OCI-LY1 (cell line): ENCODE measurements around the gene GIPC3.

Experiments
- H2AFZ ChIP-seq: fragments of 200-600 bp; sonication (generic), shearing (Covaris generic); 2 replicates; pipeline ENCODE4 v1.6.0; 2014; ENCODE audit warnings: antibody characterized with exemption, mild to moderate bottlenecking, low read length
- H3F3A ChIP-seq: fragments of 200-600 bp; sonication (generic), shearing (Covaris generic); 2 replicates; pipeline ENCODE4 v1.6.0; 2014; ENCODE audit warnings: mild to moderate bottlenecking, antibody characterized with exemption, low read length, moderate library complexity; ENCODE audit not compliant: insufficient read depth
- H3K27ac ChIP-seq: fragments of 200-600 bp; sonication (generic); 2 replicates; pipeline ENCODE4 v1.5.1; 2014; ENCODE audit warnings: low read length, mixed run types, mild to moderate bottlenecking, low read depth; ENCODE audit not compliant: poor library complexity, severe bottlenecking
- H3K27me3 ChIP-seq: fragments of 200-600 bp; sonication (generic); 2 replicates; pipeline ENCODE4 v1.6.0; 2014; ENCODE audit warnings: antibody characterized with exemption, mild to moderate bottlenecking, low read length, moderate library complexity; ENCODE audit not compliant: insufficient read depth
- H3K36me3 ChIP-seq: fragments of 200-600 bp; sonication (generic); 2 replicates; pipeline ENCODE4 v1.6.1; 2014; ENCODE audit warnings: mild to moderate bottlenecking, antibody characterized with exemption, low read length, moderate library complexity, mixed read lengths; ENCODE audit not compliant: insufficient read depth
- H3K4me1 ChIP-seq: fragments of 200-600 bp; sonication (generic); 2 replicates; pipeline ENCODE4 v1.5.1; 2014; ENCODE audit warnings: mild to moderate bottlenecking, low read length, moderate library complexity; ENCODE audit not compliant: insufficient read depth, severe bottlenecking
- H3K4me2 ChIP-seq: fragments of 200-600 bp; sonication (generic), shearing (Covaris generic); 2 replicates; pipeline ENCODE4 v1.6.1; 2014; ENCODE audit warnings: low read length
- H3K4me3 ChIP-seq: fragments of 200-600 bp; sonication (generic); 2 replicates; pipeline ENCODE4 v1.5.1; 2014; ENCODE audit warnings: low read length, low read depth, mild to moderate bottlenecking, mixed read lengths; ENCODE audit not compliant: poor library complexity, severe bottlenecking
- H3K79me2 ChIP-seq: fragments of 200-600 bp; shearing (Covaris generic); 2 replicates; pipeline ENCODE4 v1.6.1; 2016; ENCODE audit warnings: mixed run types, low read length, mixed read lengths; ENCODE audit not compliant: insufficient read depth
- H3K9ac ChIP-seq: fragments of 200-600 bp; sonication (generic), shearing (Covaris generic); 2 replicates; pipeline ENCODE4 v1.6.1; 2014; ENCODE audit warnings: mild to moderate bottlenecking, low read length, mixed read lengths
- H3K9me2 ChIP-seq: fragments of 200-600 bp; sonication (generic), shearing (Covaris generic); 2 replicates; pipeline ENCODE4 v1.6.1; 2014; ENCODE audit warnings: low read depth, mild to moderate bottlenecking, low read length, mixed read lengths
- H3K9me3 ChIP-seq: fragments of 200-600 bp; shearing (Covaris generic); 2 replicates; pipeline ENCODE4 v1.6.1; 2014; ENCODE audit warnings: low read length, mixed read lengths
- H4K20me1 ChIP-seq: fragments of 200-600 bp; sonication (generic), shearing (Covaris generic); 2 replicates; pipeline ENCODE4 v1.6.0; 2016; ENCODE audit warnings: mild to moderate bottlenecking, low read length; ENCODE audit not compliant: insufficient read depth
- CTCF ChIP-seq: fragments of 200-600 bp; sonication (generic), shearing (Covaris generic); IDR thresholded peaks from 2 replicates; pipeline ENCODE4 v1.5.1; 2017; ENCODE audit warnings: mild to moderate bottlenecking, antibody characterized with exemption, low read length, moderate library complexity, mixed read lengths
- EZH2 ChIP-seq: fragments of 200-600 bp; sonication (generic), shearing (Covaris generic); IDR thresholded peaks from 2 replicates; pipeline ENCODE4 v1.8.0; 2017; ENCODE audit warnings: borderline replicate concordance, mixed run types, mild to moderate bottlenecking, antibody characterized with exemption, low read length, moderate library complexity, mixed read lengths

GIPC3 gene

GRCh38 chr19:3621689-3622088 lies 36.4 kb downstream of the GIPC3 start:
- H3K9ac ChIP-seq, result no peak overlapping the region
- H2AFZ ChIP-seq, result no peak overlapping the region
- peaks cover 15% of the 10 kb centered on the region for H3K36me3 ChIP-seq
- no peaks in the 10 kb centered on the region for H4K20me1 ChIP-seq
- H3K27ac ChIP-seq, result no peak overlapping the region
- H3K9me3 ChIP-seq, result no peaks in the 10 kb centered on the region
- peaks cover 16% of the 10 kb centered on the region for H3K79me2 ChIP-seq
- H3F3A ChIP-seq, result no peaks in the 10 kb centered on the region
- no peak overlapping the region for H3K4me2 ChIP-seq
- H3K4me3 ChIP-seq, result no peak overlapping the region
- no peaks in the 10 kb centered on the region for H3K9me2 ChIP-seq
- no peak for TF ChIP-seq CTCF
- TF ChIP-seq EZH2, result no peak
- H3K27me3 ChIP-seq, result no peaks in the 10 kb centered on the region
- peaks cover 14% of the 10 kb centered on the region for H3K4me1 ChIP-seq

GRCh38 chr19:3622224-3622623 lies 36.9 kb downstream of the GIPC3 start:
- Histone ChIP-seq H3K4me1 (peaks cover 16% of the 10 kb centered on the region), H3K36me3 (peaks cover 15% of the 10 kb centered on the region), H3K4me2 (no peak overlapping the region), H4K20me1 (no peaks in the 10 kb centered on the region), H2AFZ (no peak overlapping the region), H3K27ac (no peak overlapping the region), H3K9ac (no peak overlapping the region), H3K27me3 (no peaks in the 10 kb centered on the region), H3K79me2 (peaks cover 16% of the 10 kb centered on the region), H3K4me3 (no peak overlapping the region), H3K9me3 (no peaks in the 10 kb centered on the region), H3F3A (no peaks in the 10 kb centered on the region), H3K9me2 (no peaks in the 10 kb centered on the region)
- TF ChIP-seq CTCF, result no peak
- TF ChIP-seq EZH2, result no peak

GRCh38 chr19:3623716-3624115 lies 38.4 kb downstream of the GIPC3 start:
- Histone ChIP-seq H3K27me3 (no peaks in the 10 kb centered on the region), H3K36me3 (peaks cover 15% of the 10 kb centered on the region), H2AFZ (no peak overlapping the region), H3K4me3 (no peak overlapping the region), H3K9me2 (no peaks in the 10 kb centered on the region), H3F3A (no peaks in the 10 kb centered on the region), H3K9me3 (no peaks in the 10 kb centered on the region), H4K20me1 (no peaks in the 10 kb centered on the region), H3K79me2 (peaks cover 16% of the 10 kb centered on the region), H3K9ac (no peak overlapping the region), H3K4me2 (no peak overlapping the region), H3K4me1 (peaks cover 19% of the 10 kb centered on the region), H3K27ac (no peak overlapping the region)
- TF ChIP-seq CTCF, result no peak
- TF ChIP-seq EZH2, result no peak
